Amniotic stem cell (primary cell): ENCODE measurements around the gene RAB2B.
A peak's percentile ranks its signal among the peaks of the same experiment; 100 is the strongest.
"Not testable (repeated sequence)": the region's sequence is repeated elsewhere in the genome, so short reads cannot be mapped to it uniquely, and the experiment has no call there.

Source experiments
- DNase-seq: peaks from one replicate; lab custom pipeline; 2025; lab: John Stamatoyannopoulos, UW

RAB2B gene

GRCh38 chr14:21486640-21487087, 9.9 kb upstream of the RAB2B start:
- DNase-seq, result peak; percentile 11

GRCh38 chr14:21476523-21476924, 235 bp downstream of the RAB2B start:
- peak; percentile 62 for DNase-seq

- DNase-seq, result no peak
Measured at GRCh38 chr14:21475767-21476522, 814 bp downstream of the RAB2B start.

- peak; percentile 86 for DNase-seq
Measured at GRCh38 chr14:21467616-21468015, 9.1 kb downstream of the RAB2B start.

DNA sequence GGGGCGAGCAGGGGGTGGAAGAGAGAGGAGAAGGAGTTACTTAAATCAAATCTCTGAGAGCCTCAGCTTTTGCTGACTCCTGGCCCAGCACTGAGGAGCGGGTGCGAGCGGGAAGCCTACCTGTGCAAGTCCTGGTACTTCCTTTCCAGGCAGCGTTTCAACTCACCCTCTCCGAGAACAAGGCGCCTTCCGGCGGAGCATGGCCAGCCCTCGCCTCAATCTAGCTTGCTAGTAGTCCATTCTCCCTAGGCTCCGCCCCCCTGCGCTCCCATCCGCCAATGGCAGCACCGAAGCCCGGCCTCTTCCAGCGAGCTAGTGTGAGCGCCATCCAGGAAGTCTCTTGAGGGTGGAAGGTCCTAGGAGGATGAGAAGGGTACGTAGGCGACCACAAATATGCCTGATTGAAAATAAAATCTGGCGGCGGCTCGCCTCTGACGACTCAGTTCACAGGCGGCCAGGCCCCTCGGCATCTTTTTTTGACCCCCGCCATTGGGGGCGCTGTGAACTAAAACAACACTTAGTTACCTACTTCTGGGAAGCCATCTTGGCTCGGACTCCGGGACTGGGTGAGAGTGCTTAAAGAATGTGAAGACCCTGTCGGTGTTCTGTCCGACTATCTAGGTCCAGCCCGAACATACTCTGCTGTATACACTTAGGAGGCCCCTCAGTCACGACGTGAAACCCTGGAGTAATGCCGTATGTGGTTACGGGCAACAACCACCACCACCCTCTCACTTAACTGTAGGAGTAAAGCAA, 20.7 kb downstream of the RAB2B start, which contains the start of gene CHD8:
CHD8 (minus strand) TSS at position 212 of the 756 bp plus-strand sequence. CDS start 24,480 bp downstream, outside the sequence.
- peak; percentile 98 for DNase-seq

DNA sequence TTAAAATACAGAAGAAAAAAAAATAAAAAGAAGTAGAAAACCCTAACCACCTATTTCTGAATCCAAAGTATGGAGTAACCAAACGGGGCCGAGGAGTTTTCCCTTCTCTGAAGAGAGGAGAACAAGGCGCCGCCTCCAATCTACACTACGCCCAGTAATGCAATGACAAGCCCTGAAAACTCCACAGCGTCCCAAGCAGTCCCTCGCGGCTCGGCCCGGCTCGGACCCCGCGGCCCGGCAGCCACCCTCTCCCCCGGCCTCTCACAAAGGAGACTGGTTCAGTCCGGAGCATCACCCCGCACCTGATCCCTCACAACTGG, 21.2 kb downstream of the RAB2B start:
- peak; percentile 17 for DNase-seq

GRCh38 chr14:21454843-21455544, 21.8 kb downstream of the RAB2B start:
- DNase-seq, result no peak

DNA sequence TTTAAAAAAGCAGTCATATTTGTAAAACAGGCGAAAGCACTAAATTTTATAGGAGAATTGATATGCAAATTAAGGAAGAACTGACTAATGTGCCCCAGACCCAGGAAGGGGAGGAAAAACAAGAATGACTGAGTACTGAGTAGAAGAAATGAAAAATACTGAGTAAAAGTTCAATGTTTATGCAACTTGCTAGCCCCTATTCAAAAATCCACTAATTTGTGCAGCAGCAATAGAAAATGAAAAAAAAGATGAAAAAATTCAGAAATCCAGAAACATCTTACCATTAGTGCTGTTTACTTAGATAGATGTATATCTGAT, 26.9 kb downstream of the RAB2B start:
- no peak for DNase-seq

DNA sequence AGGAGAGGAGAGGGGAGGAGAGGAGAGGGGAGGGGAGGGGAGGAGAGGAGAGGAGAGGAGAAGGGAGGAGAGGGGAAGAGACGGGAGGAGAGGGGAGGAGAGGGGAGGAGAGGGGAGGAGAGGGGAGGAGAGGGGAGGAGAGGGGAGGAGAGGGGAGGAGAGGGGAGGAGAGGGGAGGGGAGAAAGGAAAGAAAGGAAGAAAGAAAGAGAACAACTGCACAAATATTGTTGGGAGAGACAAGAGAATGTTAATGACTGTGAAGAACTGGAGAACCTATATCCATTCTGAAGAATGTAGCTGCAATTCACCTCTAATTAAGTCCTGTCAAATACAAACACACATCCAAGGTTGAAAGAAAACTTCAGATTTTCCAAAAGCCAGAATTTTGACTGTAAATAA, 34.1 kb downstream of the RAB2B start:
- not testable (repeated sequence) for DNase-seq

DNA sequence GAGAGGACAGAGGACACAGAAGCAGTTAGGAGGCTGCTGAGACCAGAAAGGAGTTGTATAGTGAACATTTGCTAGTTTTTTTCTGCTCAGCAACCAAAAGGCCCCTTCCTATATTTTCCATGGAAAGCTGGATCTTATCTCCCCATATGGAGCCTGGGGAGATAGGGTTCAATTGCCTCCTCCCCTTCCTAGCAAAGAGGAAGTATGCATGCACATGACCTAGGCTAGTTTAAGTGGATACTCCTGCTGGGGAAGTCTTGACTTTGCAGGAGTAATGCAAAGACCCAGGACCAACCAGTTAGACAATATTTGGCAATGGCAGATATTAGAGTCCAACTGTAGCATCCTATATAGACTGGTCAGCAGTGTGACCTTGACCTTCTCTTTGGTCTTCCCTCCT, 35.9 kb downstream of the RAB2B start:
- no peak for DNase-seq

DNA sequence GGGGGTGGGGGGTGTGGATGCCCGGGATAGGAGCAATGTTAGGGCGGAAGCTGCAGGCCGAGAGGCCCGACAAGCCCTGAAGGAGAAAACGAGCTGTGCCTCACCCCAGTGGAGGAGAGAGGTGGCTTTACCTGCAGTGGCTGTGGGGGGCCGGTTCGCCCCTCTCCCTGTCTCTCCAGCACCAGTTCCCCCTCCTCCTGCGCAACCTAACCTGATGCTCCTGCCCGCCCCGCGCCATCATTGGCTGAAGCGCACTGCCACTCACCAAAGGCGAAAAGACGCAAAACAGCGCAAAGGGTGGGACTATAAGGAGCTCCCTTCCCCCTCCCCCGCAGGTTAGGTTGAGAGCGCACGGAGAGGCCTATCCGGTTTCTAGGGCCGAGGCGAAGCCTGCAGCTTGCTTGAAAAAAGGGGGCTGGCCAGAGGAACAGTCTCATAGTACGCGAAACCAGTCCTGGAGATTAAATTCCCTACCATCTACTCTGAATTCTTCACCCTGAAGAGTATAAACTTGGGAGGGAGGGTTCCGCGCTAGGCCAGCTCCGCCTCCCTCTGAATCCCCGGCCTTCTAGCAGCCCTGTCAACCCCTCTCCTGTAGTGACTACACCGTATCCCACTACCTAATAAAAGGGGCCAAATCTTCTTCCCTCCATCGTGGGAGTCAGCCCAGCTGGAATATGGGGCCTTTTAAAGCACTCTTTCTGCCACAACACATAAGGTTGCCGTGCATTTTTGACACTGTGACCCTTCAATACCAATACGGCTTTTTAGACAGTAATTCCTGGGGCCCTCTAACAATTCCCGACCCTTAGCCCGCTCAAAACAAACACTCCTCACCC, 39.5 kb downstream of the RAB2B start:
- DNase-seq, result peak; percentile 96

GRCh38 chr14:21436567-21437062, 40.1 kb downstream of the RAB2B start:
- DNase-seq, result no peak

DNA sequence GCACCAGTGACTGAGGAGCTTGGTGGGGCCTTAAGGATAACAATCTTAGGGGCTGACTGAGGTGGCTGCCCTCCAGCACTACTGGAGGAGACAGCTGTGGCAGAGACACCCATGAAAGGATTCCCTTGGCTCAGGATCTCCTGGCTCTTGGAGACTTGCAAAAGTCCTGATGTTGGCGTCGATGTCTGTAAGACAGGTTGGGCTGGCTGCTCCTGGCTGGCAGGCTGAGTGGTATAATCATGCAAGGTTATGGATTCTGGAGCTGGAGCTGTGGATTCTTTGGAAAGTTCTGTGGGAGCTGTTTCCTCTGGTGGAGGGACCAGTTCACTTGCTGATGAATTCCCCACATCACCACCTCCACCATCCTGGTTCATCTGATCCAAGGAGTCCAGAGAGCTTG, 45.6 kb downstream of the RAB2B start:
- no peak for DNase-seq

- no peak for DNase-seq
Measured at GRCh38 chr14:21428930-21429329, 47.8 kb downstream of the RAB2B start.

DNA sequence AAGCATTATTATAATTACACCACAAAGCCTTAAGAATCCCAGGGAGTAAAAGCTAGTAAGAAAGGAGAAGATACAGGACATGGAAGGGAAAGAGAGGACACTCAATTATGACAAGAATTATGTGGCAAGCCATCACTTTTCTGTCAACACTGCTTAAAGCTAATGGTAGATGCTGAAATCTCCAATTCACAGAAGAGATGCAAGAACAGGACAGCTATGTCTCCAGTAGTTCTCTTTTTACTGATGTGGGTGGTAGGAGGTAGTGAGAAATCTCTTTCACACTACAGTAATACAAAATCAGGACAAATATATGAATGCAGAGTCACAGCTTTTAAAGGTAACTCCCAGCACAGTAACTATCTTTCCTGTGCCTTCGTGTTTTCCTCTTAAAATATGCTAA, 50.1 kb downstream of the RAB2B start:
- DNase-seq, result no peak

GRCh38 chr14:21419528-21419927, 57.2 kb downstream of the RAB2B start:
- no peak for DNase-seq

DNA sequence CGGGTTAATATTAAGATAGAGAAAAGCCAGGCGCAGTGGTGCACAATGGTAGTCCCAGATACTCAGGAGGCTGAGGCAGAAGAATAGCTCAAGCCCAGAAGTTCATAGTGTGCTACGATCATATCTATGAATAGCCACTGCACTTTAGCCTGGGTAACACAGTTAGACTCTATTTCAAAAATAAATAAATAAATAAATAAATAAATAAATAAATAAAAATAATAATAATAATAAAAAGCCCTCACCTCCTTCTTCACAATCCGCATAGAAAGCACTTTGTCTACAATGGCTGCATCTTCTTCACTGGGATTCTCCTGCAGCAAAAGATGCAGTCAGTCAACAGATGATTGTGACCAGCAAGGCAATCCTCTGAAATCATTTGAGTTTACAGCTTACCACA, 61.4 kb downstream of the RAB2B start:
- DNase-seq, result no peak

GRCh38 chr14:21414137-21414631, 62.6 kb downstream of the RAB2B start:
- DNase-seq, result no peak
